WERI-Rb-1 (cell line): Measurements from ENCODE around the gene PNPLA2.
A peak's percentile ranks its signal among the peaks of the same experiment; 100 is the strongest.

Experiments used
- DNase-seq: peaks from one replicate; pipeline ENCODE4 v3.0.0-alpha.2; 2020
- H3K27ac ChIP-seq: fragments of 250-450 bp; sonication (Bioruptor Pico); 2 replicates; pipeline ENCODE4 v1.5.1; 2020; ENCODE audit warnings: mild to moderate bottlenecking, moderate library complexity
- H3K27me3 ChIP-seq: fragments of 250-450 bp; sonication (Bioruptor Pico); 2 replicates; pipeline ENCODE4 v1.5.1; 2021; ENCODE audit warnings: mild to moderate bottlenecking, low read depth, moderate library complexity; ENCODE audit not compliant: insufficient read depth, severe bottlenecking
- H3K36me3 ChIP-seq: fragments of 250-450 bp; sonication (Bioruptor Pico); 2 replicates; pipeline ENCODE4 v1.5.1; 2020; ENCODE audit warnings: mild to moderate bottlenecking, moderate library complexity
- H3K4me3 ChIP-seq: 2 replicates; pipeline ENCODE4 v1.5.1; 2011; ENCODE audit warnings: low read depth, mild to moderate bottlenecking, control low read depth, low read length
- H3K9me3 ChIP-seq: fragments of 250-450 bp; sonication (Bioruptor Pico); 2 replicates; pipeline ENCODE4 v1.5.1; 2021; ENCODE audit warnings: mild to moderate bottlenecking, moderate library complexity; ENCODE audit not compliant: severe bottlenecking
- TF ChIP-seq, protein P1 (sequence below): IDR thresholded peaks from 2 replicates; pipeline ENCODE4 v1.5.1; 2011; ENCODE audit warnings: low read depth, mild to moderate bottlenecking, control low read depth, inconsistent platforms, low read length

The PNPLA2 gene

DNA sequence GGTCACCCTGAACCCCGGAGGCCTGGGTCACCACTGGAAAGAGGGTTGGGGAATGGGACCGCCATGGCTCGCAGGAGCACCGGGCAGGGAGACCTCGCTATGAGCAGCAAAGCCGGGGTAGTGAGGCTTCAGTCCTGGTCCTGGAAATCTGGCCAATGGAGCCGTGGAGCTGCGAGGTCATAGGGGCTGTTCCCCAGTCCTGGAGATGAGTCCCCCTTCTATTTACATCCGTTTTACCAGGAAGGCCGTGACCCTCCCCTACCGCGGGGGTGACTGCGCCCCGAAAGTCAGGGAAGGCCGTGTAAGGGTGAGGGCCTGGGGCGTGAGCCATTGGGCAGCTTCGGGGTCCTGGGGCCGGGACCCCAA lies 14.1 kb upstream of the PNPLA2 start:
- Histone ChIP-seq H3K36me3 (peaks cover 47% of the 10 kb centered on the region), H3K4me3 (peak overlapping the region; percentile 94), H3K9me3 (no peaks in the 10 kb centered on the region), H3K27ac (peak overlapping the region; percentile 97), H3K27me3 (no peaks in the 10 kb centered on the region)
- no peak for DNase-seq
- TF ChIP-seq, protein P1, sequence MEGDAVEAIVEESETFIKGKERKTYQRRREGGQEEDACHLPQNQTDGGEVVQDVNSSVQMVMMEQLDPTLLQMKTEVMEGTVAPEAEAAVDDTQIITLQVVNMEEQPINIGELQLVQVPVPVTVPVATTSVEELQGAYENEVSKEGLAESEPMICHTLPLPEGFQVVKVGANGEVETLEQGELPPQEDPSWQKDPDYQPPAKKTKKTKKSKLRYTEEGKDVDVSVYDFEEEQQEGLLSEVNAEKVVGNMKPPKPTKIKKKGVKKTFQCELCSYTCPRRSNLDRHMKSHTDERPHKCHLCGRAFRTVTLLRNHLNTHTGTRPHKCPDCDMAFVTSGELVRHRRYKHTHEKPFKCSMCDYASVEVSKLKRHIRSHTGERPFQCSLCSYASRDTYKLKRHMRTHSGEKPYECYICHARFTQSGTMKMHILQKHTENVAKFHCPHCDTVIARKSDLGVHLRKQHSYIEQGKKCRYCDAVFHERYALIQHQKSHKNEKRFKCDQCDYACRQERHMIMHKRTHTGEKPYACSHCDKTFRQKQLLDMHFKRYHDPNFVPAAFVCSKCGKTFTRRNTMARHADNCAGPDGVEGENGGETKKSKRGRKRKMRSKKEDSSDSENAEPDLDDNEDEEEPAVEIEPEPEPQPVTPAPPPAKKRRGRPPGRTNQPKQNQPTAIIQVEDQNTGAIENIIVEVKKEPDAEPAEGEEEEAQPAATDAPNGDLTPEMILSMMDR = no peak

DNA sequence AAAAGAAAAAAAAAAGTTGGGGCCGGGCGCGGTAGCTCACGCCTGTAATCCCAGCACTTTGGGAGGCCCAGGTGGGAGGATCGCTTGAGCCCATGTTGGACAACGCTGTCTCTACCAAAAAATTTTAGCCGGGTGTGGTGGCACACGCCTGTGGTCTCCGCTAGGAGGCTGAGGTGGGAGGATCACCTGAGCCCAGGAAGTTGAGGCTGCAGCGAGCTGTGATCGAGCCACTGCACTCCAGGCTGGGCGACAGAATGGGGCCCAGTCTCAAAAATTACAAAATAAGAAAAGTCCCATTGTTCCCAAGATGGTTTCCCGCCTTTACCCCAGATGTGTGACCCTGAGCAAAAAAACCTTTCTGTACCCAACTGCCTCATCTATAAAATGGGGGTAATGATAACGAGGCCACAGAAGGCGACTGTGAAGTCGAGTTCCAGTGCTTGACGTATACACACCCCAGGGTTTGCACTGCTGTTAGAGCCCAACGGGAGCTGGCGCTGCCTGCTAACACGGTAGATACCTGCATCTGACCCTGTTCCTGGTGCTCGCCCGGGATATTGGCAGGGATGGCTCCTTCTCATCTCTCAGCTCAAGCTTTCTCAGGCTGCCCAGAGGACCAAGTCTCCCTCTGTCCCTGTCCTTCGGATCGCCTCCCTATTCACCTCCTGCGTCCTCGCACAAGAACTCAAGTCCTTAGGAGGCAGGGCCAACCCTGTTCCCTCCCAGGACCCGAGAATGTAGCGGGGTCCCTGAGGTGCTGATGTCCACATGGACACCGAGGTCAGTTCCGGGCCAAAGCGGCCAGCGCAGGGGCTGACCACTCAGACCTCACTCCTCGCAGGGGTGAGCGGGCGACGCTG lies 10.1 kb upstream of the PNPLA2 start:
- TF ChIP-seq, protein P1 = no peak
- no peak for DNase-seq
- H3K9me3 ChIP-seq = no peaks in the 10 kb centered on the region
- H3K27me3 ChIP-seq = no peaks in the 10 kb centered on the region
- H3K36me3 ChIP-seq = peaks cover 38% of the 10 kb centered on the region
- peak overlapping the region; percentile 100 for H3K27ac ChIP-seq
- peak overlapping the region; percentile 64 for H3K4me3 ChIP-seq

DNA sequence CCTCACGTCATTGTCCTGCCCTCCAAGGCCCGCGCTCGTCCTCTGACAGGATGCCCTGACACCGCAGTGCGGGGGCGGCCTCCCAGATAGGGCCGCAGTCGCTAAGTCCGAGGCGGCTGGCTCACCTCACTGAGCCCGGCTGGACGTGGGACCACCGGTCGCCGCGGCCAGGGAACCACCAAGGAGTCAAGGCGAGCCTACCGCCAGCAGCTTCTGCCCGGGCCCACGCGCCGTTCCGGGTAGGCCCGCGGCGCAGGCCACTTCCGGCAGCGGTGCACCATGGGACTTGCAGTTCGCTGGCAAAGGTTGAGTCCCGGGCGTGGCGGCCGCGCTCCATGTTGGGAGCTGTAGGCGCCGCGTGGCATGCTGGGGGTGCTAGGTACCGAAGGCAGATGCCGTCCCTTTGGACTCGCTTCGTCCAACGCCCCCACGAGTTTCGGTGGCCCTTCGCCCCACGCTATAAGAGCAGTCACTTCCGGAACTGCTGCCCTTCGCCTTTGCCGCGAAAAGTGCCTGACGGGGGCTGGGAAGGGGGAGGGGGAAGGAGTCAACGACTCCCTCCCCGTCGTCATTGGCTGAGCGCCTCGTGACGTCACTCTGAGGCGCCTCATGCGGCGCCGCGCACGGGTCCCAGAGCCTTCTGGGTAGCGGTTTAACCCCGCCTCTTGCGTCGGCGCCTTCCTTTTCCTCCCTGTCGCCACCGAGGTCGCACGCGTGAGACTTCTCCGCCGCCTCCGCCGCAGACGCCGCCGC lies 9.3 kb upstream of the PNPLA2 start, which contains the start of gene RPLP2:
RPLP2 (plus strand) TSS at position 681 of the 753 bp plus-strand sequence. CDS start 268 bp downstream, outside the sequence.
- TF ChIP-seq, protein P1 = no peak
- Histone ChIP-seq H3K4me3 (peak within 1 kb of the TSS; percentile 64), H3K27ac (peak within 1 kb of the TSS; percentile 100), H3K9me3 (no peaks in the 10 kb centered on the region), H3K27me3 (no peaks in the 10 kb centered on the region), H3K36me3 (peaks cover 41% of the 10 kb centered on the region)
- DNase-seq = peak; percentile 96

DNA sequence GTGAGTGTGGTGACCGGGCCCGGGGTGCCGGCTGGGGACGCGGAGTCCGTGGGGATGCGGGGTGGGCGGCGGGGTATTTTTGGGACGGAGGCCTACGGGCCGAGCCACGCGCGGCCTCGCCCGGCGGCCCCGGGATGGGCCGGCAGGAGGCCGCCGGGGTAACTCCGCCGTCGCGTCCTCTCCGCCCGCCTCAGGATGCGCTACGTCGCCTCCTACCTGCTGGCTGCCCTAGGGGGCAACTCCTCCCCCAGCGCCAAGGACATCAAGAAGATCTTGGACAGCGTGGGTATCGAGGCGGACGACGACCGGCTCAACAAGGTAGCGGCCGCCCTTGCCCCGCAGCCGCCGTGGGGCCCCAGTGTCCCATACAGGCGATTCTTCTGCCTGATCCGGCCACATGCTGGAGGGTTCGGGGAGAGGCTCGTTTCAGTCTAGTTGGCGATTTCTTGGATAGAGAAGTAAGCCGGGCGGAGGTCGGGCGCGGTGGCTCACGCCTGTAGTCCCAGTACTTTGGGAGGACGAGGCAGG lies 8.6 kb upstream of the PNPLA2 start:
- H3K9me3 ChIP-seq = no peaks in the 10 kb centered on the region
- H3K36me3 ChIP-seq = peaks cover 43% of the 10 kb centered on the region
- DNase-seq = no peak
- peak overlapping the region; percentile 64 for H3K4me3 ChIP-seq
- H3K27ac ChIP-seq = peak overlapping the region; percentile 100
- no peaks in the 10 kb centered on the region for H3K27me3 ChIP-seq
- TF ChIP-seq, protein P1 = no peak

DNA sequence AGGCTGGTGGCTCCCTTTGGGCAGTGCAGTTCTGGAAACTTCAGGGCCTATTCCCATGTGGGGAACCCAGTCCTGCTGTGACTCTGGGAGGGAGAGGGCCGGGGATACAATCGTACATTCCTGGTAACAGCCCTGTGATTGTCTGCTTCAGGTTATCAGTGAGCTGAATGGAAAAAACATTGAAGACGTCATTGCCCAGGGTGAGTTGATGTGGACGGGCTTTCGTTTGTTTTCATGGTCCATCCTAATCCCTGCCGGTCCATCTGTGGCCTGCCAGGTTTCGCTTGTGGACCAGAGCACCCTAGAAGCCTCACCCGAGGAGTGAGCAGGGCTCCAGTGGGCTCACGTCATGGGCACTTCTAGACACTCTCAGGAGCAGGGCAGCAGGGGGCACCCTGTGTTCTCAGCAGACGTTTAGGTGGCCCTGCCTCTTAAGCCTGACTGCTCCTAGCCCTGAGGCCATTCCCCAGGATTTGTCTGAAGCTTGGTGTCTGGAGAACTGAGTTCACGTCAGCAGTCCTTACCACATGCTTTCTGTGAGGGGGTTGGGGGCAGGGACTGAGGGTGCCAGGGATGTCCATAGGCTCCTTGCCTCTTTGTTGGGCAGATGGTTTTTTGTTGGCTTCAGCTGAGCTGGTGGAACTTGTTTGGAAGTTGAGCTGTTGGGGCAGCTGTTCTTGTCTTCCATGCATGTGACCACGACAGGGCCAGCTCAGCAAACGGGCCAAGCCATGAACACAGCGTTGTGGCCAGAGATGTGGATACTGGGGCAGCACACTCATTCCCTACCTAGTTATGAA lies 7.1 kb upstream of the PNPLA2 start:
- H3K27ac ChIP-seq = peak overlapping the region; percentile 11

More for the DNA sequence above, 7.1 kb upstream of the PNPLA2 start:
- TF ChIP-seq, protein P1 = no peak
- no peaks in the 10 kb centered on the region for H3K27me3 ChIP-seq
- H3K4me3 ChIP-seq = no peak overlapping the region
- H3K36me3 ChIP-seq = peaks cover 45% of the 10 kb centered on the region
- H3K9me3 ChIP-seq = no peaks in the 10 kb centered on the region
- DNase-seq = no peak
